ENCODE results near the gene AGXT. TPM values are rescaled to one million over a fixed set of nuclear protein-coding genes. Genes with fewer than 3 reads are reported as not detected.

AGXT gene
- total RNA-seq, 1 donor = not detected

DNA sequence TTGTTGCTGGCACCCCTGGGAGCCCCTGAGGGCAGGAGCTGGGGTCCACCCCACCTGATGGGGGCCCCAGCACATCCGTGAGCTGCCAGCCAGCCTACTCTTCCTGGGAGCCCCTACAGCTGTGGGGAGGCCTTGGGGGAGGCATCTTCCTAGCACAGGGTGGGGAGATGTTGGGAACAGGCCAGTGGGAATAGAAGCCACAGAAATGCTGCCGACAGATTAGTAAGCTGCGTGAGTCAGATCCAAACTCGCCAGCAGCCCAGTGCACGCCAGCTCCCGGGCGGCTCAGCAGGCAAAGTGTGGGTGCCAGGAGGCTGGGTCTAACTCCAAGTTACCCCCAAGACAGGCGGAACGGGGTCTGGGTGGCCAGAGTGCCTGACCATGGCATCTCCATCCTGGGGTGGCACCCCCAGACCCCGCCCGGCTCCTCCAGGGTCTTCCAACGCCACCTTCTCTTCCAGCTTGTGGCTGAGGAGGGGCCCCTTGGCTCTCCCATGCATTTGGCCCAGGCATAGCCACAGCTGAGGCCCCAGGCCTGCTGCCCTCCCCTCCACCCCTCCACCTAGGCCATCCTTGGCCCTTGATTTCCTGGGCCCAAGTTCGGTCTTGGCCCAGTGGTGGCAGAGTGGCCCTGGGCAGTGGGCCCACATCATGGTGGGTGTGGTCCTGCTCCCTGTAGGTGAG lies 52.8 kb downstream of the AGXT start:
- Histone ChIP-seq H3K27me3 (ENCODE audit: insufficient read depth, low read length) (no peaks in the 10 kb centered on the region), H3K79me2 (ENCODE audit: insufficient read depth, low read length) (no peaks in the 10 kb centered on the region), H3K9me3 (ENCODE audit: low read depth, low read length) (no peaks in the 10 kb centered on the region), H3K4me2 (ENCODE audit: insufficient read depth, low read length) (peak overlapping the region; percentile 51), H3K27ac (ENCODE audit: low read depth, low read length) (peak overlapping the region; percentile 98), H3K4me1 (ENCODE audit: insufficient read depth, low read length) (peaks cover 31% of the 10 kb centered on the region), H3K4me3 (ENCODE audit: insufficient read depth, low read length) (peak overlapping the region; percentile 28), H3K36me3 (ENCODE audit: insufficient read depth, low read length) (no peaks in the 10 kb centered on the region), H2AFZ (ENCODE audit: low read length) (peak overlapping the region; percentile 59), H4K20me1 (ENCODE audit: insufficient read depth, low read length) (no peaks in the 10 kb centered on the region)
- DNase-seq (ENCODE audit: insufficient read length, low spot score, missing footprints) = peak; percentile 100
- TF ChIP-seq CTCF (IDR thresholded peaks at IDR 0.05; ENCODE audit: extremely low read depth, low read depth, low read length) = no peak

GRCh38 chr2:240921995-240922244 lies 53.3 kb downstream of the AGXT start:
- H3K4me1 ChIP-seq (ENCODE audit: insufficient read depth, low read length) = peaks cover 27% of the 10 kb centered on the region
- DNase-seq (ENCODE audit: insufficient read length, low spot score, missing footprints) = peak; percentile 87
- H3K36me3 ChIP-seq (ENCODE audit: insufficient read depth, low read length) = no peaks in the 10 kb centered on the region
- peak overlapping the region; percentile 28 for H3K4me3 ChIP-seq (ENCODE audit: insufficient read depth, low read length)
- no peaks in the 10 kb centered on the region for H3K27me3 ChIP-seq (ENCODE audit: insufficient read depth, low read length)
- no peaks in the 10 kb centered on the region for H3K9me3 ChIP-seq (ENCODE audit: low read depth, low read length)
- no peak overlapping the region for H3K4me2 ChIP-seq (ENCODE audit: insufficient read depth, low read length)
- peak overlapping the region; percentile 98 for H3K27ac ChIP-seq (ENCODE audit: low read depth, low read length)
- no peaks in the 10 kb centered on the region for H3K79me2 ChIP-seq (ENCODE audit: insufficient read depth, low read length)
- TF ChIP-seq CTCF (IDR thresholded peaks at IDR 0.05; ENCODE audit: extremely low read depth, low read depth, low read length) = no peak
- no peaks in the 10 kb centered on the region for H4K20me1 ChIP-seq (ENCODE audit: insufficient read depth, low read length)
- H2AFZ ChIP-seq (ENCODE audit: low read length) = no peak overlapping the region

- Histone ChIP-seq H3K79me2 (ENCODE audit: insufficient read depth, low read length) (no peaks in the 10 kb centered on the region), H3K4me2 (ENCODE audit: insufficient read depth, low read length) (no peak overlapping the region), H3K27ac (ENCODE audit: low read depth, low read length) (peak overlapping the region; percentile 98), H3K9me3 (ENCODE audit: low read depth, low read length) (no peaks in the 10 kb centered on the region), H3K4me1 (ENCODE audit: insufficient read depth, low read length) (peaks cover 22% of the 10 kb centered on the region), H3K4me3 (ENCODE audit: insufficient read depth, low read length) (no peak overlapping the region), H2AFZ (ENCODE audit: low read length) (no peak overlapping the region), H4K20me1 (ENCODE audit: insufficient read depth, low read length) (no peaks in the 10 kb centered on the region), H3K36me3 (ENCODE audit: insufficient read depth, low read length) (no peaks in the 10 kb centered on the region), H3K27me3 (ENCODE audit: insufficient read depth, low read length) (no peaks in the 10 kb centered on the region)
- peak; percentile 74 for DNase-seq (ENCODE audit: insufficient read length, low spot score, missing footprints)
- no peak for TF ChIP-seq CTCF (IDR thresholded peaks at IDR 0.05; ENCODE audit: extremely low read depth, low read depth, low read length)
Measured at GRCh38 chr2:240922245-240922981, 53.8 kb downstream of the AGXT start.

GRCh38 chr2:240922982-240923537 lies 54.4 kb downstream of the AGXT start:
- Histone ChIP-seq H3K27me3 (ENCODE audit: insufficient read depth, low read length) (no peaks in the 10 kb centered on the region), H3K4me3 (ENCODE audit: insufficient read depth, low read length) (no peak overlapping the region), H3K27ac (ENCODE audit: low read depth, low read length) (no peak overlapping the region), H3K4me1 (ENCODE audit: insufficient read depth, low read length) (peaks cover 20% of the 10 kb centered on the region), H3K4me2 (ENCODE audit: insufficient read depth, low read length) (no peak overlapping the region), H4K20me1 (ENCODE audit: insufficient read depth, low read length) (no peaks in the 10 kb centered on the region), H2AFZ (ENCODE audit: low read length) (no peak overlapping the region), H3K9me3 (ENCODE audit: low read depth, low read length) (no peaks in the 10 kb centered on the region), H3K79me2 (ENCODE audit: insufficient read depth, low read length) (no peaks in the 10 kb centered on the region), H3K36me3 (ENCODE audit: insufficient read depth, low read length) (no peaks in the 10 kb centered on the region)
- no peak for TF ChIP-seq CTCF (IDR thresholded peaks at IDR 0.05; ENCODE audit: extremely low read depth, low read depth, low read length)
- peak; percentile 80 for DNase-seq (ENCODE audit: insufficient read length, low spot score, missing footprints)

Measured in osteoblast (primary cell).